GM10266 (cell line): ENCODE measurements around the gene VASH1.

ENCODE experiments used
- DNase-seq: peaks from one replicate; pipeline ENCODE4 v3.0.0; 2012; ENCODE audit errors: extremely low spot score
- TF ChIP-seq, protein P1 (sequence below): IDR thresholded peaks from 2 replicates; pipeline ENCODE4 v1.5.1; 2012; ENCODE audit warnings: mild to moderate bottlenecking, low read depth; ENCODE audit not compliant: control insufficient read depth, insufficient read depth; ENCODE audit errors: missing control alignments

VASH1 gene

DNA sequence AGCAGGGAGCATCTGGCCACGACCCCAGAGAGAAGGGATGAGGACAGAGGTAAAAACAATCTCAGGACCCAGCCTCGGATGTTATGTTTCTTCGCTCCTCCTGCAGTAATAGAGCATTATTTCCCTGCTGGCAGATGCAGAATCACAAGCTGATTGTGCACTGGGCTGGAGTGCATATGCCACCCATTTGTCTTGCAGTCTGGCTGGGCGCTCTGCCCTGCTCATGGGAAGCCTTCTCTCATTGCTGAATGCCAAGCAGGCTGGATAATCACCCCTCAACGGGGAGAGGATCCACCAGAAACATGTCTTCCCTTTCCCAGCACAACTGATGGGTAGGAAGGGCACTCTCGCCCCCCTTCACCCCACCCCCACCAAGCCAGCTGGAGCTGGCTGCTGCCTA, 8.5 kb upstream of the VASH1 start:
- DNase-seq: no peak
- TF ChIP-seq, protein P1, sequence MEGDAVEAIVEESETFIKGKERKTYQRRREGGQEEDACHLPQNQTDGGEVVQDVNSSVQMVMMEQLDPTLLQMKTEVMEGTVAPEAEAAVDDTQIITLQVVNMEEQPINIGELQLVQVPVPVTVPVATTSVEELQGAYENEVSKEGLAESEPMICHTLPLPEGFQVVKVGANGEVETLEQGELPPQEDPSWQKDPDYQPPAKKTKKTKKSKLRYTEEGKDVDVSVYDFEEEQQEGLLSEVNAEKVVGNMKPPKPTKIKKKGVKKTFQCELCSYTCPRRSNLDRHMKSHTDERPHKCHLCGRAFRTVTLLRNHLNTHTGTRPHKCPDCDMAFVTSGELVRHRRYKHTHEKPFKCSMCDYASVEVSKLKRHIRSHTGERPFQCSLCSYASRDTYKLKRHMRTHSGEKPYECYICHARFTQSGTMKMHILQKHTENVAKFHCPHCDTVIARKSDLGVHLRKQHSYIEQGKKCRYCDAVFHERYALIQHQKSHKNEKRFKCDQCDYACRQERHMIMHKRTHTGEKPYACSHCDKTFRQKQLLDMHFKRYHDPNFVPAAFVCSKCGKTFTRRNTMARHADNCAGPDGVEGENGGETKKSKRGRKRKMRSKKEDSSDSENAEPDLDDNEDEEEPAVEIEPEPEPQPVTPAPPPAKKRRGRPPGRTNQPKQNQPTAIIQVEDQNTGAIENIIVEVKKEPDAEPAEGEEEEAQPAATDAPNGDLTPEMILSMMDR: no peak

DNA sequence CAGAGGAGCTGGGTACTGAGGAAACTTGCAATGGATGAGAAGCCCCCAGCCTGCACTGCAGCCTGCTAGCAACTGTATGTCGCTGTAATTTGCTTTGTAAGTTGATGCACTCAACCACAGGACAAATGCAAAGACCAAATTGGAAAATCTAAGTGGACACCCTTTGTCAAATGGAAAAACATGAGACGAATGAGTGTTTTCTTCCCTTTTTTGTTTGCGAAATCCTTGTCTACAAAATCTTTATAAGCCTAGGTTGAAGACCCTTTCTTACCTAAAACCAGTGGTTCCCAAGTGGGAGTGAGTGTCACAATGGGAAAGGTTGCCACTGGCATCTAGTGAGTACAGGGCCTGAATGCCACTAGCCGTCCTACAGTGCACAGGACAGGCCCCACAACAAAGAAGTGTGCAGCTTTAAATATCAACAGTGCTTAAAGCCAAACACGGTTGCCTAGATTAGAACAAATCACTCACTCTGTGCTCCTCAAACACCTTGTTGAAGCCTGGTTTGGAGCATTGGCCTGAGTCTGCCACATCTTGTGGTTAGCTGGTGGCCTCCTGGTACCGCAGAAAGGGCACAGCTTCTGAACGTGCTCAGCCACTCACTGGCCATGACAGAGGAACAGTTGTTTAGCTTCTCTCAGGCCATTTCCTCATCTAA, 7.6 kb upstream of the VASH1 start:
- no peak for DNase-seq
- TF ChIP-seq, protein P1: no peak

- TF ChIP-seq, protein P1: no peak
- no peak for DNase-seq
These were observed 6.7 kb upstream of the VASH1 start for GRCh38 chr14:76754586-76754985.

DNA sequence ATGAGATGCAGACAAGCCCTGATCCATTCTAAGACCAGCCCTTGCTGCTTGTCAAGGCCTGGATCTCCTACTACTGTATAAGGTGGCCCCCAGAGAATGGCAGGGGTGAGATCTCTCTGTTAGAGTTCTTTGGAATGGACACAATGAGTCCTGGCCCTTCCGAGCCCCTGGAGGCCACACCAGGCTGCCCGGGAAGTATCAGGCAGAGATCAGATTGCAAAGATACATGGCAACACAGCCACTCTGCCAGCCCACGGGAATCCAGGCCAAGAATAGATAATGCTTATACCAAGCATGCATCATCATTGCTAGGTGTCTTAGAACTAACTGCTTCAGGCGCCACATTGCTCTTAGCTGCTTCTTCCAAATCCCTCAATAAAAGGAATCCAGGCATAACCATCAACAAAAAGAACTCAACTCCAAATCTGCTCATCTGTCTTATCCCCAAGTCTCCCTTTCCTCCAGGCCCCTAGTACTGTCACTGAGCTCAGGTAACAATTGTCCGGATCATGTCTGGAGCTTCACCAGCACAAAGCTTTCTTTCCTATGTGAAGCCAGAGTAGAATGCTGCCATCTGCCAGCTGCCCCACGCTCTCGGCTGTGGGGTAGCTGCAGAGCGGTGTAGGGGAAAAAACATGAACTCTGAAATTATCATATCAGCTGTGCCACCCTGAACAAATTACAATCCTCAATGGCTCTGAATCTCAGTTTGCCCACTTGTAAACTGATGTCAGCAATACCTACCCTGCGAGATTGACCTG, 5.5 kb upstream of the VASH1 start:
- TF ChIP-seq, protein P1: no peak
- DNase-seq: no peak

GRCh38 chr14:76756371-76756750, 4.9 kb upstream of the VASH1 start:
- no peak for DNase-seq
- TF ChIP-seq, protein P1: no peak

DNA sequence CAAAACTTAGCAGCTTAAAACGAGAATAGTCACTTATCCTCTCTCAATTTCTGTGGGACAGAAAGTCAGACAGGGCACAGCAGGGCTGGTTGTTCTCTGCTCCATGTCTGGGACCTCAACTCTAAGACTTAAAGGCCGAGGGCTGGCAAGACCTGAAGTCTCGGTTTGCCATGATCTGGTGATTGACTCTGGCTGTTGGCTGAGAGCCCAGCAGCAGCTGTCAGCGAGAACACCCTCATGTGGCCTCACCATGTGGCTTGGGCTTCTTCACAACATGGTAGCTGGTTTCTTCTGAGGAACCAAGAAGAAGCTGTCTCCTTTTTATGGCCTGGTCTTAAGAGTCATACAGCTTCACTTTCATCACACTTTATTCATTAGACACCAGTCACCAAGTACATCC, 1.7 kb upstream of the VASH1 start:
- DNase-seq: no peak

More for the DNA sequence above, 1.7 kb upstream of the VASH1 start:
- TF ChIP-seq, protein P1: no peak
